NT2/D1 (cell line): ENCODE results near the gene PKN3.

ENCODE experiments used
- DNase-seq: peaks from one replicate; pipeline ENCODE4 v3.0.0-alpha.2; 2011; ENCODE audit warnings: low read depth, low spot score
- H3K27me3 ChIP-seq: 2 replicates; pipeline ENCODE4 v1.6.0; 2011; ENCODE audit warnings: mild to moderate bottlenecking; ENCODE audit not compliant: insufficient read length, insufficient read depth
- H3K36me3 ChIP-seq: 2 replicates; pipeline ENCODE4 v1.6.1; 2011; ENCODE audit warnings: mild to moderate bottlenecking, low read length, mixed read lengths; ENCODE audit not compliant: insufficient read depth, insufficient read length
- H3K4me1 ChIP-seq: 2 replicates; pipeline ENCODE4 v1.5.1; 2011; ENCODE audit not compliant: insufficient read depth, insufficient read length
- H3K4me3 ChIP-seq: 2 replicates; pipeline ENCODE4 v1.5.1; 2011; ENCODE audit warnings: low read depth; ENCODE audit not compliant: insufficient read length
- H3K9ac ChIP-seq: 2 replicates; pipeline ENCODE4 v1.6.0; 2011; ENCODE audit warnings: low read depth; ENCODE audit not compliant: insufficient read length
- H3K9me3 ChIP-seq: 2 replicates; pipeline ENCODE4 v1.5.1; 2011; ENCODE audit warnings: mild to moderate bottlenecking, low read length; ENCODE audit not compliant: insufficient read depth
- SUZ12 ChIP-seq: IDR thresholded peaks from 2 replicates; pipeline ENCODE4 v1.6.1; 2011; ENCODE audit not compliant: insufficient read length, insufficient read depth; ENCODE audit errors: extremely low read depth
- YY1 ChIP-seq: IDR thresholded peaks from 2 replicates; pipeline ENCODE4 v1.6.1; 2011; ENCODE audit not compliant: insufficient read length, insufficient read depth
- ZNF274 ChIP-seq: IDR thresholded peaks from 2 replicates; pipeline ENCODE4 v1.6.1; 2011; ENCODE audit warnings: mild to moderate bottlenecking, low read depth, low read length

The PKN3 gene

GRCh38 chr9:128669786-128670185, 32.5 kb upstream of the PKN3 start:
- Histone ChIP-seq H3K4me1 (peaks cover 2% of the 10 kb centered on the region), H3K9me3 (no peaks in the 10 kb centered on the region), H3K27me3 (no peaks in the 10 kb centered on the region), H3K9ac (no peak overlapping the region), H3K36me3 (no peaks in the 10 kb centered on the region), H3K4me3 (no peak overlapping the region)
- no peak for DNase-seq
- no peak for TF ChIP-seq ZNF274
- no peak for TF ChIP-seq SUZ12
- TF ChIP-seq YY1: no peak

- DNase-seq: no peak
- H3K4me3 ChIP-seq: no peak overlapping the region
- no peaks in the 10 kb centered on the region for H3K36me3 ChIP-seq
- no peak overlapping the region for H3K9ac ChIP-seq
- no peaks in the 10 kb centered on the region for H3K27me3 ChIP-seq
- H3K9me3 ChIP-seq: no peaks in the 10 kb centered on the region
- H3K4me1 ChIP-seq: no peaks in the 10 kb centered on the region
- TF ChIP-seq SUZ12 (no peak), YY1 (no peak), ZNF274 (no peak)
Observed at GRCh38 chr9:128675382-128675781, 26.9 kb upstream of the PKN3 start.

- TF ChIP-seq SUZ12 (no peak), ZNF274 (no peak), YY1 (no peak)
Observed at GRCh38 chr9:128677794-128678193, 24.5 kb upstream of the PKN3 start.

GRCh38 chr9:128683340-128684064, 18.8 kb upstream of the PKN3 start:
- Histone ChIP-seq H3K9me3 (no peaks in the 10 kb centered on the region), H3K4me1 (peaks cover 12% of the 10 kb centered on the region), H3K4me3 (peak overlapping the region; percentile 89), H3K9ac (peak overlapping the region; percentile 98), H3K27me3 (no peaks in the 10 kb centered on the region), H3K36me3 (peaks cover 26% of the 10 kb centered on the region)
- TF ChIP-seq SUZ12 (no peak), ZNF274 (no peak), YY1 (no peak)
- DNase-seq: peak; percentile 95

More at GRCh38 chr9:128677794-128678193, 24.5 kb upstream of the PKN3 start:
- H3K4me1 ChIP-seq: no peaks in the 10 kb centered on the region
- H3K9me3 ChIP-seq: no peaks in the 10 kb centered on the region
- DNase-seq: no peak
- no peaks in the 10 kb centered on the region for H3K27me3 ChIP-seq
- H3K4me3 ChIP-seq: no peak overlapping the region
- H3K9ac ChIP-seq: no peak overlapping the region
- no peaks in the 10 kb centered on the region for H3K36me3 ChIP-seq

- peak overlapping the region; percentile 98 for H3K9ac ChIP-seq
- H3K9me3 ChIP-seq: no peaks in the 10 kb centered on the region
- TF ChIP-seq SUZ12: no peak
- TF ChIP-seq ZNF274: no peak
- TF ChIP-seq YY1: no peak
- peaks cover 26% of the 10 kb centered on the region for H3K36me3 ChIP-seq
- no peaks in the 10 kb centered on the region for H3K27me3 ChIP-seq
- H3K4me1 ChIP-seq: peaks cover 12% of the 10 kb centered on the region
- H3K4me3 ChIP-seq: peak overlapping the region; percentile 89
- no peak for DNase-seq
Observed at GRCh38 chr9:128684065-128684324, 18.3 kb upstream of the PKN3 start.

GRCh38 chr9:128684325-128685199, 17.7 kb upstream of the PKN3 start:
- H3K4me3 ChIP-seq: peak overlapping the region; percentile 89
- H3K4me1 ChIP-seq: peaks cover 12% of the 10 kb centered on the region
- no peaks in the 10 kb centered on the region for H3K9me3 ChIP-seq
- H3K27me3 ChIP-seq: no peaks in the 10 kb centered on the region
- H3K9ac ChIP-seq: peak overlapping the region; percentile 98
- DNase-seq: no peak
- peaks cover 26% of the 10 kb centered on the region for H3K36me3 ChIP-seq
- TF ChIP-seq ZNF274 (no peak), SUZ12 (no peak)

GRCh38 chr9:128685636-128686489, 16.4 kb upstream of the PKN3 start:
- Histone ChIP-seq H3K4me3 (peak overlapping the region; percentile 89), H3K4me1 (peaks cover 12% of the 10 kb centered on the region), H3K36me3 (peaks cover 35% of the 10 kb centered on the region), H3K27me3 (no peaks in the 10 kb centered on the region), H3K9ac (peak overlapping the region; percentile 98), H3K9me3 (no peaks in the 10 kb centered on the region)
- DNase-seq: no peak
- TF ChIP-seq YY1 (no peak), SUZ12 (no peak), ZNF274 (no peak)
